HepG2 (cell line): Measurements from ENCODE around the gene ATG16L2. TPM values are rescaled to one million over a fixed set of nuclear protein-coding genes. Genes with fewer than 3 reads are reported as not detected.
A peak's percentile ranks its signal among the peaks of the same experiment; 100 is the strongest.

Experiments used
- ATAC-seq: fragments of 200-7000 bp; cut with Tn5 transposase; 3 replicates; pipeline ENCODE4 v1.9.1; 2020; ENCODE audit warnings: mild to moderate bottlenecking, moderate library complexity
- BruUV-seq: library from RNA; stranded (reverse); fragments of 400-500 nt; replicated peaks from 2 replicates; lab custom pipeline; 2021; lab: Mats Ljungman, UMichigan
- CTCF ChIA-PET: fragments of 300-600 bp; formaldehyde crosslinking; extraction: SDS; loops from one replicate; lab custom pipeline; 2021; ENCODE audit warnings: low total read pairs, inconsistent platforms, low intra/inter-chr PET ratio; lab: Yijun Ruan, JAX
- POLR2A ChIA-PET: fragments of 350-600 bp; sonication (Branson Sonifier 250); formaldehyde crosslinking; loops from one replicate; lab custom pipeline; 2020; ENCODE audit warnings: antibody characterized with exemption, inconsistent platforms; lab: Yijun Ruan, JAX
- DNase-seq: peaks from one replicate; pipeline ENCODE4 v3.0.0-alpha.2; 2015; ENCODE audit warnings: low spot score
- FAIRE-seq: peaks from 3 replicates; lab custom pipeline; 2011; peaks lifted over from hg19 to GRCh38; lab: Jason Lieb, UNC
- H2AFZ ChIP-seq: one replicate; pipeline ENCODE4 v1.6.1; 2011; ENCODE audit warnings: low read length, inconsistent platforms
- H3K27ac ChIP-seq: fragments of 300-600 bp; 3 replicates; pipeline ENCODE4 v1.8.0; 2011; ENCODE audit warnings: mixed run types, mild to moderate bottlenecking, mixed read lengths, low read length, inconsistent platforms; ENCODE audit not compliant: insufficient read depth; ENCODE audit errors: extremely low read length
- H3K27me3 ChIP-seq, 2 experiments: fragments of 200-600 bp in 1 of 2; 2 replicates in 1 of 2; 3 replicates in 1 of 2; pipeline versions ENCODE4 v1.6.0 to v1.8.0; 2011; ENCODE audit warnings: low read length in 2 of 2, mild to moderate bottlenecking in 2 of 2, moderate library complexity in 2 of 2, inconsistent platforms in 1 of 2; ENCODE audit not compliant: insufficient read depth in 2 of 2, control insufficient read depth in 1 of 2
- H3K36me3 ChIP-seq, 2 experiments: fragments of 200-600 bp in 1 of 2; replicated peaks in 1 of 2; 2 replicates in 1 of 2; 3 replicates in 1 of 2; pipeline versions ENCODE4 v1.5.1 to v1.8.0; 2011; ENCODE audit warnings: low read length in 2 of 2, inconsistent platforms in 1 of 2; ENCODE audit not compliant: insufficient read depth in 2 of 2, control insufficient read depth in 1 of 2
- H3K4me1 ChIP-seq: 2 replicates; pipeline ENCODE4 v1.5.1; 2012; ENCODE audit warnings: low read length, inconsistent platforms; ENCODE audit not compliant: insufficient read depth
- H3K4me2 ChIP-seq: 2 replicates; pipeline ENCODE4 v1.6.0; 2011; ENCODE audit warnings: low read depth, low read length, inconsistent platforms
- H3K4me3 ChIP-seq, 3 experiments: fragments of 200-600 bp in 1 of 3; sonication (generic), shearing (Covaris generic) in 1 of 3; replicated peaks in 1 of 3; 2 replicates each; pipeline ENCODE4 v1.5.1; 2011 to 2016; ENCODE audit warnings: low read length in 3 of 3, inconsistent platforms in 2 of 3, low read depth in 2 of 3, mild to moderate bottlenecking in 2 of 3, control low read depth in 1 of 3, mixed read lengths in 1 of 3; ENCODE audit not compliant: insufficient read depth in 1 of 3
- H3K79me2 ChIP-seq: one replicate; pipeline ENCODE4 v1.6.1; 2011; ENCODE audit warnings: low read length, inconsistent platforms; ENCODE audit not compliant: insufficient read depth
- H3K9ac ChIP-seq: 2 replicates; pipeline ENCODE4 v1.6.0; 2011; ENCODE audit warnings: mild to moderate bottlenecking, low read depth, low read length, inconsistent platforms; ENCODE audit not compliant: insufficient read depth
- H3K9me3 ChIP-seq: 2 replicates; pipeline ENCODE4 v1.5.1; 2012; ENCODE audit warnings: mild to moderate bottlenecking, low read length
- H4K20me1 ChIP-seq: 2 replicates; pipeline ENCODE4 v1.6.0; 2011; ENCODE audit warnings: inconsistent platforms, mild to moderate bottlenecking, low read length, moderate library complexity; ENCODE audit not compliant: insufficient read depth
- AGO2 ChIP-seq: fragments of 200-400 bp; formaldehyde crosslinking; optimal IDR thresholded peaks from 2 replicates; pipeline ENCODE3; 2017; ENCODE audit warnings: mild to moderate bottlenecking, low read depth, low read length, moderate library complexity
- CBX2 ChIP-seq, 2 experiments: fragments of 200-600 bp in 1 of 2; sonication (generic); formaldehyde crosslinking in 1 of 2; IDR thresholded peaks; 2 replicates each; pipeline versions ENCODE4 v1.7.0 to v1.8.1; 2018 to 2022; ENCODE audit warnings: low read depth in 2 of 2, low read length in 1 of 2, mild to moderate bottlenecking in 1 of 2, missing genetic modification reagents in 1 of 2
- CREB3 ChIP-seq: sonication (generic); formaldehyde crosslinking; IDR thresholded peaks from 2 replicates; pipeline ENCODE4 v1.5.0; 2020; ENCODE audit warnings: missing genetic modification reagents
- FOXP1 ChIP-seq, 2 experiments: fragments of 450-650 bp in 1 of 2; IDR thresholded peaks; 2 replicates each; pipeline ENCODE4 v1.6.1; 2017 to 2018; ENCODE audit warnings: antibody characterized with exemption in 1 of 2
- HCFC1 ChIP-seq: fragments of 150-350 bp; IDR thresholded peaks from 2 replicates; pipeline ENCODE4 v1.6.1; 2014; ENCODE audit warnings: low read depth, low read length
- HMG20A ChIP-seq: IDR thresholded peaks from 2 replicates; pipeline ENCODE4 v1.6.1; 2016; ENCODE audit warnings: borderline replicate concordance
- KDM4B ChIP-seq: sonication (generic); formaldehyde crosslinking; IDR thresholded peaks from 2 replicates; pipeline ENCODE4 v1.4.0; 2020; ENCODE audit warnings: missing genetic modification reagents
- LBX2 ChIP-seq: sonication (generic); formaldehyde crosslinking; IDR thresholded peaks from 2 replicates; pipeline ENCODE4 v1.5.0; 2020; ENCODE audit warnings: missing genetic modification reagents, mild to moderate bottlenecking, borderline replicate concordance
- NFYC ChIP-seq: IDR thresholded peaks from 2 replicates; pipeline ENCODE4 v1.6.1; 2016; ENCODE audit warnings: missing genetic modification reagents, missing compliant biosample characterization
- PRDM4 ChIP-seq: sonication (generic); formaldehyde crosslinking; IDR thresholded peaks from 2 replicates; pipeline ENCODE4 v1.9.0; 2021; ENCODE audit warnings: missing genetic modification reagents, borderline replicate concordance
- RFX5 ChIP-seq: IDR thresholded peaks from 2 replicates; pipeline ENCODE4 v1.6.1; 2011; ENCODE audit warnings: low read depth, low read length, improper control_type of control experiment
- SIN3B ChIP-seq: fragments of 150-350 bp; IDR thresholded peaks from 2 replicates; pipeline ENCODE4 v1.6.1; 2014; ENCODE audit warnings: low read length
- ZNF367 ChIP-seq: sonication (generic); formaldehyde crosslinking; IDR thresholded peaks from 2 replicates; pipeline ENCODE4 v1.4.0; 2020; ENCODE audit warnings: missing genetic modification reagents, borderline replicate concordance
- ZNF777 ChIP-seq: sonication (generic); formaldehyde crosslinking; IDR thresholded peaks from 2 replicates; pipeline ENCODE4 v1.4.0; 2020; ENCODE audit warnings: missing genetic modification reagents
- ZNF788 ChIP-seq: sonication (generic); formaldehyde crosslinking; IDR thresholded peaks from 2 replicates; pipeline ENCODE4 v1.5.0; 2020; ENCODE audit warnings: mild to moderate bottlenecking, missing genetic modification reagents, borderline replicate concordance
- WGBS: methylation state at CpG from one replicate; pipeline ENCODE4 v1.1.6; 2017; ENCODE audit warnings: low lambda C conversion rate; 5-methylcytosine and 5-hydroxymethylcytosine counted together
- in situ Hi-C: cut with HindIII; loops from 2 replicates; pipeline ENCODE4 v1.10.0; 2017; ENCODE audit warnings: low pct_unique_long_range_greater_than_20kb; ENCODE audit not compliant: extremely low pct_ligation_motif_present
- intact Hi-C: fragments of 100-400 bp; cut with micrococcal nuclease; formaldehyde crosslinking; loops from one replicate; pipeline ENCODE4 v1.10.0; 2022; ENCODE audit not compliant: unreplicated experiment
- polyA plus RNA-seq, 8 experiments: library from polyadenylated mRNA; depleted of rRNA in 3 of 8; stranded (reverse) in 7 of 8; unstranded in 1 of 8; fragments of >200 nt; fragmentation: Illumina TruSeq in 4 of 8; extraction: Trizol in 4 of 8; gene quantifications; 2 replicates each; pipeline versions ENCODE4 v1.2.1 to v1.2.3, GENCODE V29; 2011 to 2016; ENCODE audit warnings: low read depth in 4 of 8, missing spikeins in 1 of 8, mixed read lengths in 1 of 8; ENCODE audit not compliant: insufficient read depth in 1 of 8
- total RNA-seq, 5 experiments: library from RNA; depleted of rRNA; stranded (reverse); fragments of >200 nt; fragmentation: Illumina TruSeq; extraction: Trizol; gene quantifications; 2 replicates each; pipeline ENCODE4 v1.2.3, GENCODE V29; 2016; ENCODE audit warnings: low read depth in 1 of 5

ATG16L2 gene
- total and polyA plus RNA-seq, 2 of the 13 experiments (the other 11 are each of a cell fraction or from before 2014, with no cell fraction given): 6.2 to 14.8 TPM

- FAIRE-seq (no peak), ATAC-seq (no peak), DNase-seq (no peak)
- intact Hi-C loops (no loop called here), in situ Hi-C loops (no loop called here)
- Histone ChIP-seq H3K79me2 (no peaks in the 10 kb centered on the region), H2AFZ (no peak overlapping the region), H3K4me3 (no peak overlapping the region), H3K4me1 (peaks cover 11% of the 10 kb centered on the region), H4K20me1 (no peaks in the 10 kb centered on the region), H3K9me3 (no peaks in the 10 kb centered on the region), H3K9ac (no peak overlapping the region), H3K4me2 (no peak overlapping the region), H3K36me3 (no peaks in the 10 kb centered on the region), H3K27me3 (no peaks in the 10 kb centered on the region), H3K27ac (no peak overlapping the region)
- TF ChIP-seq RFX5: peak; percentile 87
- no peak for TF ChIP-seq PRDM4
- no TSS peak for BruUV-seq
- ChIA-PET CTCF (no interaction called here), POLR2A (no interaction called here)
- WGBS: 61% methylated on average over 4 of the region's 4 CpGs
These were observed 14.8 kb upstream of the ATG16L2 start for GRCh38 chr11:72799441-72799840.

GRCh38 chr11:72802822-72803221 lies 11.4 kb upstream of the ATG16L2 start:
- H3K4me3 ChIP-seq: no peak overlapping the region
- intact Hi-C loops: no loop called here
- no peak for DNase-seq
- H3K4me1 ChIP-seq: peaks cover 15% of the 10 kb centered on the region
- H2AFZ ChIP-seq: no peak overlapping the region
- no peaks in the 10 kb centered on the region for H3K36me3 ChIP-seq
- H3K4me2 ChIP-seq: no peak overlapping the region
- no peak for ATAC-seq
- in situ Hi-C loops: no loop called here
- no TSS peak for BruUV-seq
- H3K27me3 ChIP-seq: no peaks in the 10 kb centered on the region
- H3K9ac ChIP-seq: no peak overlapping the region
- FAIRE-seq: no peak
- no peak overlapping the region for H3K27ac ChIP-seq
- no peaks in the 10 kb centered on the region for H3K79me2 ChIP-seq
- ChIA-PET POLR2A (interaction anchor here (0.9 kb wide), 1 partner anchor 9 kb away, joined by 3 read pairs; the partner anchor contains the start of gene STARD10), CTCF (no interaction called here)
- 78% methylated on average over 6 of the region's 6 CpGs for WGBS
- H4K20me1 ChIP-seq: no peaks in the 10 kb centered on the region
- H3K9me3 ChIP-seq: no peaks in the 10 kb centered on the region
- TF ChIP-seq CREB3 (CRISPR knock-in tag) (no peak), KDM4B (CRISPR knock-in tag) (no peak), LBX2 (CRISPR knock-in tag) (no peak), NFYC (CRISPR knock-in tag) (no peak), SIN3B (no peak), FOXP1 (IDR thresholded peaks at IDR 0.05) (no peak), FOXP1 (CRISPR knock-in tag; IDR thresholded peaks at IDR 0.05) (no peak), ZNF788 (CRISPR knock-in tag) (no peak), ZNF777 (CRISPR knock-in tag) (no peak), ZNF367 (CRISPR knock-in tag) (no peak), CBX2 (IDR thresholded peaks at IDR 0.05; ENCODE audit: low read depth, low read length) (no peak), CBX2 (CRISPR knock-in tag; IDR thresholded peaks at IDR 0.05; ENCODE audit: low read depth) (no peak), HMG20A (CRISPR knock-in tag) (no peak), HCFC1 (no peak), AGO2 (no peak)
